Measurements from ENCODE around the gene DDIT4L. TPM values are rescaled to one million over a fixed set of nuclear protein-coding genes. Genes with fewer than 3 reads are reported as not detected.

The DDIT4L gene
- total and polyA plus RNA-seq, 9 donors, result 1.1 to 9.3 (median 5.0) TPM

- TF ChIP-seq EP300 (IDR thresholded peaks at IDR 0.05), result no peak
- TF ChIP-seq CTCF (IDR thresholded peaks at IDR 0.05), result no peak
- TF ChIP-seq POLR2A (IDR thresholded peaks at IDR 0.05), result no peak
- intact Hi-C loops (cut with DNase I), result no loop called here
- no peaks in the 10 kb centered on the region for H3K4me1 ChIP-seq (ENCODE audit: insufficient read depth)
- 33 to 47% (median 35%) methylated on average over 4 of the region's 4 CpGs for WGBS, 3 donors
- H3K27me3 ChIP-seq, result no peaks in the 10 kb centered on the region
- no peak for DNase-seq
- H3K36me3 ChIP-seq, result no peaks in the 10 kb centered on the region
- H3K9me3 ChIP-seq, result no peaks in the 10 kb centered on the region
- H3K4me3 ChIP-seq, result no peak overlapping the region
- H3K27ac ChIP-seq, result no peak overlapping the region
These were observed 20.5 kb downstream of the DDIT4L start for GRCh38 chr4:100169491-100170485.

GRCh38 chr4:100168521-100168920 lies 21.7 kb downstream of the DDIT4L start:
- H3K27me3 ChIP-seq, result no peaks in the 10 kb centered on the region
- no peaks in the 10 kb centered on the region for H3K9me3 ChIP-seq
- 5 to 18% (median 7%) methylated on average over 5 of the region's 5 CpGs for WGBS, 3 donors
- no peak overlapping the region for H3K4me3 ChIP-seq
- intact Hi-C loops (cut with DNase I), result no loop called here
- no peaks in the 10 kb centered on the region for H3K4me1 ChIP-seq (ENCODE audit: insufficient read depth)
- H3K36me3 ChIP-seq, result no peaks in the 10 kb centered on the region
- no peak for TF ChIP-seq CTCF (IDR thresholded peaks at IDR 0.05)
- TF ChIP-seq POLR2A (IDR thresholded peaks at IDR 0.05), result no peak
- TF ChIP-seq EP300 (IDR thresholded peaks at IDR 0.05), result no peak
- H3K27ac ChIP-seq, result no peak overlapping the region
- DNase-seq, result no peak

GRCh38 chr4:100166297-100167039 lies 23.8 kb downstream of the DDIT4L start:
- WGBS, 3 donors, result 88 to 94% (median 92%) methylated on average over 8 of the region's 8 CpGs
- TF ChIP-seq EP300 (IDR thresholded peaks at IDR 0.05), result no peak
- TF ChIP-seq CTCF (IDR thresholded peaks at IDR 0.05), result no peak
- TF ChIP-seq POLR2A (IDR thresholded peaks at IDR 0.05), result no peak

GRCh38 chr4:100165809-100166208 lies 24.5 kb downstream of the DDIT4L start:
- TF ChIP-seq POLR2A (IDR thresholded peaks at IDR 0.05) (no peak), EP300 (IDR thresholded peaks at IDR 0.05) (no peak), CTCF (IDR thresholded peaks at IDR 0.05) (no peak)
- intact Hi-C loops (cut with DNase I), result no loop called here
- Histone ChIP-seq H3K27ac (no peak overlapping the region), H3K4me1 (ENCODE audit: insufficient read depth) (no peaks in the 10 kb centered on the region), H3K4me3 (no peak overlapping the region), H3K9me3 (peaks cover 0 to 3% of the 10 kb centered on the region in 2 donors), H3K27me3 (no peaks in the 10 kb centered on the region), H3K36me3 (no peaks in the 10 kb centered on the region)
- no peak for DNase-seq
- WGBS, 3 donors, result 54 to 63% (median 58%) methylated on average over 1 of the region's 1 CpG

More at GRCh38 chr4:100166297-100167039, 23.8 kb downstream of the DDIT4L start:
- Histone ChIP-seq H3K27ac (no peak overlapping the region), H3K9me3 (peaks cover 0 to 3% of the 10 kb centered on the region in 2 donors), H3K4me3 (no peak overlapping the region), H3K4me1 (ENCODE audit: insufficient read depth) (no peaks in the 10 kb centered on the region), H3K27me3 (no peaks in the 10 kb centered on the region), H3K36me3 (no peaks in the 10 kb centered on the region)
- no peak for DNase-seq
- intact Hi-C loops (cut with DNase I), result no loop called here
